HUES48 (cell line): ENCODE measurements around the gene LEPROT.
"Not testable (repeated sequence)": the region's sequence is repeated elsewhere in the genome, so short reads cannot be mapped to it uniquely, and the experiment has no call there.

ENCODE experiments used
- H3K27ac ChIP-seq: one replicate; pipeline ENCODE4 v1.7.0; 2013; ENCODE audit warnings: low read depth, low read length, inconsistent platforms
- H3K27me3 ChIP-seq: 2 replicates; pipeline ENCODE4 v1.6.1; 2013; ENCODE audit warnings: mild to moderate bottlenecking, low read length; ENCODE audit not compliant: control insufficient read depth, insufficient read depth
- H3K36me3 ChIP-seq: 2 replicates; pipeline ENCODE4 v1.6.1; 2013; ENCODE audit warnings: low read length; ENCODE audit not compliant: control insufficient read depth, insufficient read depth
- H3K4me1 ChIP-seq: 2 replicates; pipeline ENCODE4 v1.6.1; 2013; ENCODE audit warnings: mild to moderate bottlenecking, low read length; ENCODE audit not compliant: control insufficient read depth, insufficient read depth
- H3K4me3 ChIP-seq: 2 replicates; pipeline ENCODE4 v1.5.1; 2013; ENCODE audit warnings: mild to moderate bottlenecking, low read depth, low read length
- H3K9ac ChIP-seq: 2 replicates; pipeline ENCODE4 v1.6.1; 2013; ENCODE audit warnings: mild to moderate bottlenecking, low read depth, low read length, moderate library complexity
- H3K9me3 ChIP-seq: 2 replicates; pipeline ENCODE4 v1.6.1; 2013; ENCODE audit warnings: low read length; ENCODE audit not compliant: control insufficient read depth, insufficient read depth

LEPROT gene, protein sequence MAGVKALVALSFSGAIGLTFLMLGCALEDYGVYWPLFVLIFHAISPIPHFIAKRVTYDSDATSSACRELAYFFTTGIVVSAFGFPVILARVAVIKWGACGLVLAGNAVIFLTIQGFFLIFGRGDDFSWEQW

DNA sequence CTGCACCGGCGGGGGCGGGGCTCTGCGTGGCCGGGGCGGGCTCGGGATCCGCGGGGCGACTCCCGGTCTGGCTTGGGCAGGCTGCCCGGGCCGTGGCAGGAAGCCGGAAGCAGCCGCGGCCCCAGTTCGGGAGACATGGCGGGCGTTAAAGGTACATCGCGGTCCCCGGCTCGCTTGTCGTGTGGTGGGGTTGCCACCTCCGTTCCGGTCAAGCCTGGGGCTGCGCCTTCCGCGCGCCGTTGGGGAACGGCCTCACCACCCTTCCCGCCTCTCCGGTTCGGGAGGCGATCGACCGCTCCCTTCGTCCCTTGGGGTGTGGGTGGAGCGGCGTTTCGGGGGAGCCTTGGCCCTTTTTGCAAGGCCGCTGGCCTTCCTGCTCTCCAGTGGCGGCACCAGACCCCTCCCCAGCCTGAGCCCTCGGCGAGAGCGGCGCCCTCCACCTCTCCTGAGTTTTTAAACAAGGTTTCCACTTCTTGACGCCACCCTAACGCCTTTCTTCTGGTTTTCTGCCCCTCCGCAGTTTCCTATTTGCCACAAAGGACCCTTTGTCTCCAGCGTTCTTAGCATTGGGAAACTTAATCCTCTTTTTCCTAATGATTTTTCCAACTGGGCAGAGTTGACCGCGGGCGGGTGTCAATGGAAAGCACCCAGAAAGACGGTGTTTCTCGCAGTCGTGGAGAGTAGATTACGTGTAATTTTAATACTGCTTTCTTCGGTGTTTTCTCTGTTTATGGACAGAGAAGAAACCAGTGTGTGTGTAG lies at the start of gene LEPROT, which contains the start of gene LEPR:
TSS of gene LEPROT (plus strand) at position 79 of the 761 bp plus-strand sequence. CDS start at position 136, 57 bp downstream.
TSS of gene LEPR (plus strand) at position 79 of the 761 bp plus-strand sequence. CDS start 144,898 bp downstream, outside the sequence.
- H3K4me3 ChIP-seq: peak within 1 kb of the TSS; percentile 91
- H3K4me1 ChIP-seq: peaks cover 56% of the 10 kb centered on the region
- H3K9ac ChIP-seq: peak within 1 kb of the TSS; percentile 96
- no peaks in the 10 kb centered on the region for H3K27me3 ChIP-seq
- H3K36me3 ChIP-seq: peaks cover 2% of the 10 kb centered on the region; the same call in 1 of the 2 replicates
- no peaks in the 10 kb centered on the region; the same call in 1 of the 2 replicates for H3K9me3 ChIP-seq
- H3K27ac ChIP-seq: peak within 1 kb of the TSS; percentile 98

DNA sequence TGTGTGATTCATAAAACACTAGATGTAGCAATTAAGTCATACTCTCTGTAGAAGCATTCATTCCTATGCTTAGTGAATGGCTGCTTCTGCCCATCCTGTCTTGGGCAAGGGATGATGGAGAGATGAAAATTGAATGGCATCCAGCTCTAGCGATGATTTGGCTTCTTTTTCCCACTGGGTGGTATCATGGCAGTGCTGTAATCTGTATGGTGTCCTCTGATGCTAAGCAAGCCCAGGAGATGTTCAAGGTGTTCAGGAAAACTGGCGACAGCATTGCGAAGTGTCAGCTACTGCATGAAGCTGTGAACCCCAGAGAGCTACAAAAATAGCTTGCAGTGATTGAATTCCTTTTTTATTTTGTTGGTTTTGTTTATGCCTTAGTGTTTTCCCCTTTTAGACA lies 48.9 kb upstream of the LEPROT start:
- no peak overlapping the region for H3K9ac ChIP-seq
- H3K4me1 ChIP-seq: no peaks in the 10 kb centered on the region
- no peak overlapping the region for H3K27ac ChIP-seq
- no peak overlapping the region for H3K4me3 ChIP-seq
- H3K9me3 ChIP-seq: no peaks in the 10 kb centered on the region
- H3K36me3 ChIP-seq: no peaks in the 10 kb centered on the region
- no peaks in the 10 kb centered on the region for H3K27me3 ChIP-seq

DNA sequence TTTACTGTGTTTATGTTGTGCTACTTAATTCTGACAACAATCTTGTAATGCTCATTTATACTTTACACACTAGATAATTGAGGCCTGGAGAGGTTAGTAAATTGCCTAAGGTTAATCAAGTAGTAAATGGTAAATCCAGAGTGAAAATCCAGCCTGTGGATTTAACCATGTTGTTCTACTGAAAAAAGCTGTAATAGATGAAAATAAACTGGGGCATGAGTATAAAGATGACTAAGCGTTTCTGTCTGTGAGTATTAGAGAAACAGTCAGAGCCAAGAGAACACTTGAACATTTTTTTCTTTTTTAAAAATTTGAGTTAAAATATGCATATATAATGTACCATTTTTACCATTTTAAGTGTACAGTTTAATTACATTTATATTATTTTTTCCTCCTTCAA lies 47.9 kb upstream of the LEPROT start:
- H3K9me3 ChIP-seq: no peaks in the 10 kb centered on the region
- no peaks in the 10 kb centered on the region for H3K27me3 ChIP-seq
- H3K27ac ChIP-seq: no peak overlapping the region
- no peaks in the 10 kb centered on the region for H3K4me1 ChIP-seq
- H3K9ac ChIP-seq: no peak overlapping the region
- H3K36me3 ChIP-seq: no peaks in the 10 kb centered on the region
- H3K4me3 ChIP-seq: no peak overlapping the region

DNA sequence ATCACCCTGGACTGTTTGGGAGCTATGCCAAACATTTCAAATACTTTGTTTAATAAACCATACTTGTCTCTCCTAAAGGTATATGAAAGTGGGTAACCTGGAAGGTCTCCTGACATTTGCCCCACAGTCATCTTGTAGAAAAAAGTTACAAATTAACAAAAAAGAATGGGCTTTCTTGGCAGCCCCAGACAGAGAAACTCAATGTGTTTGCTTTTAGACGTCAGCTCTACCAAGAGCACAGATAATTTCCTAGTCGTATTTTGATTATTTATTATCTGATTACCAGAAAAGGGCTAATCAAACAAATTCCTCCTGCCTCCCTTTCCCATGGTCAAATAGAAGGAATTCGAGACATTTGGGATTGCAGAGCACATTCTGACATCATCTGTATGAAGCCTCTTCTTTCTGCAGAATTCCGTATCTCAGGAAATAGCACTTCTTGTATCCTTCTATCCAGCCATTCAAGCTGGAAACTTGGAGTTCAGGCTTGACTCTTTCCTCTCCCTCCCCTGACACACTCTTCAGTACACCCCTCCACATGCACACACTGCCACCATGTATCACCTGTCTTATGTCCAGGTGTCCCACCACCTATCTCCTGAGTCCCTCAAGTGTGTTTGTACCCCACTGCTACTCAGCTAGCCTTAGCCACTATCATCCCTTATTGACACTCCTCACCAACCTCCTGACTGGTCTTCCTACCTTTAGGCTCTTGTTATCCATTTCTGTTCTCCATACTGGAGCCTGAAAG lies 42.8 kb upstream of the LEPROT start:
- Histone ChIP-seq H3K36me3 (no peaks in the 10 kb centered on the region), H3K9ac (no peak overlapping the region), H3K4me3 (no peak overlapping the region), H3K27ac (no peak overlapping the region), H3K27me3 (no peaks in the 10 kb centered on the region), H3K4me1 (no peaks in the 10 kb centered on the region), H3K9me3 (no peaks in the 10 kb centered on the region)

DNA sequence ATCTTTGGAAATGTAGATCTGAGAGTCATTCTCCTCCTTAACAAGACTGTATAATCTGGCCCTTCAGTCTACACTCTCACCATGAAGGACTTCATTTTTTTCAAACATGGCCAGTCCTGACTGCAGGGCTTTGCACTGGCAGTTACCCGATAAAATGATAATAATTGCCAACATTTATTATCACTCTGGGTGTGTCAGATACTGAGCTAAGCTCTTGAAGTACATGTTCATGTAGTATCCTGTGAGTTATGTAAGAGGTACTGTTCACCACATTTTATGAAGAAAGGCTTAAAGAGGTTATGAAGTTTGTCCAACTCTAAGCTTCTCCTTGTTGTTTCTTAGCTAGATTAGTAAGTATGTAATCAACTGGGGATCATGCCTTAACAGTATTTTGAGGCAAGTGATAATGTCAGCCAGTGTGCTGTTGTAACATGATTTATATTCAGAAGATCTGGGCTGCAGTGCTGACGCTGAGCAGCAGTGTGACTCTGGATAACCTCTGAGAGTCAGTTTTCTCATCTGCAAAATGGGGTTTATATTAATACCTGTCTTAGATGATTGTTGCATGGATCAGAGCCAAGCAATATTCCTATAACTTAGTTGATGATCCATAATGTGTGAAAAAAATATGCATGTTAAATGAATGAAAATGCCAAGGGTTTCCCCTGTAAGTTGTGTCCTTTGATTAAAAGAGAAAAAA lies 42.1 kb upstream of the LEPROT start:
- H3K27ac ChIP-seq: no peak overlapping the region

DNA sequence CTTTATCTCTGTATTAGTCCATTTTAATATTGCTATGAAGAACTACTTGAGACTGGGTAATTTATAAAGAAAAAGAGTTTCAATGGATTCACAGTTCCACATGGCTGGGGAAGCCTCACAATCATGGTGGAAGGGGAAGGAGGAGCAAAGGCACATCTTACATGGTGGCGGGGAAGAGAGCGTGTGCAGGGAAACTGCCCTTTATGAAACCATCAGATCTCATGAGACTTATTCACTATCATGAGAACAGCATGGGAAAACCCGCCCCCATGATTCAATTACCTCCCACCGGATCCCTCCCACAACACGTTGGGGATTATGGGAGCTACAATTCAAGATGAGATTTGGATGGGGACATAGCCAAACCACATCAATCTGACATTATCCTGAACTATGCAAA lies 36.0 kb upstream of the LEPROT start:
- H3K27ac ChIP-seq, H3K36me3 ChIP-seq, H3K4me1 ChIP-seq, H3K9ac ChIP-seq, H3K9me3 ChIP-seq, H3K4me3 ChIP-seq, H3K27me3 ChIP-seq: not testable (repeated sequence)

More for the DNA sequence above, 42.1 kb upstream of the LEPROT start:
- Histone ChIP-seq H3K4me1 (no peaks in the 10 kb centered on the region), H3K36me3 (no peaks in the 10 kb centered on the region), H3K9ac (no peak overlapping the region), H3K27me3 (no peaks in the 10 kb centered on the region), H3K4me3 (no peak overlapping the region), H3K9me3 (no peaks in the 10 kb centered on the region)

DNA sequence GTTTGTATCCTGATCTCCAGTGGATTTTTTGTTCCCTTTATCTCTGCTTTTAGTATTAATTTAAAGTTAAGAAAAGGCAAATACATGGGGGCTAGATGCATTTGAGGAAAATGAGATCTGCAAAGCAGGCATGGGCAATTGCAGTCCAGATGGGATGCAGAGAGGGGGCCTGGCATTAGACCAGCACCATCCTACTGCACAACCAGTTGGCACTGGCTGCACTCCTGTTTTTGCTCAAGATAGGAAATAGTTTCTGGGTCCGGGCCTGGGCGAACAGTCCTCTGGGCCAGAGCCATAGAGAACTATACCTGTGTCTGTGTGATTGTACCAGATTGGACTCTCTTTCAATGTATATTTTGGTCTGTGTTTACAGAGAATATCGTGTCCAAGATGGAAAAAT lies 34.0 kb upstream of the LEPROT start:
- no peaks in the 10 kb centered on the region for H3K4me1 ChIP-seq
- no peaks in the 10 kb centered on the region for H3K36me3 ChIP-seq
- H3K4me3 ChIP-seq: no peak overlapping the region
- no peaks in the 10 kb centered on the region for H3K27me3 ChIP-seq
- H3K9me3 ChIP-seq: no peaks in the 10 kb centered on the region
- H3K9ac ChIP-seq: no peak overlapping the region
- H3K27ac ChIP-seq: no peak overlapping the region

DNA sequence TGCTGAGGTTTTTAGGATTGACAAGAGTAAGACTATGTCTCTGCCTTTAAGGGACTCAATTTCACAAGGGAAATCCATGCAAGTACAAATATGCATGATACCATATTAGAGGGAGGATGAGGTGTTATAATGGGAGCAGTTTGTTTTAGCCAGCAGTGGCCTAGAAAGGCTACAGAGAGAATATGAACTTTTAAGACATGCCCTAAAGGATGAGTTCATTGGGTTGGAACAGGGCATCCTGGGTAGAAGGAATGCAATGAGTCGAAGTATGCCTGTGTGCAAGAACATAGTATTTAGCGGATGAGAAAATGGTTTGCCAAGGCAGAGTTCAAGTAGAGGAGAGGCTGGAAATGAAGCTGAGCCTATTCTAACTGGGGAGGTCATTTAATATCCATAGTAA lies 32.6 kb upstream of the LEPROT start:
- no peak overlapping the region for H3K27ac ChIP-seq
- H3K9ac ChIP-seq: no peak overlapping the region
- H3K4me3 ChIP-seq: no peak overlapping the region
- H3K9me3 ChIP-seq: no peaks in the 10 kb centered on the region
- no peaks in the 10 kb centered on the region for H3K36me3 ChIP-seq
- H3K4me1 ChIP-seq: no peaks in the 10 kb centered on the region
- H3K27me3 ChIP-seq: no peaks in the 10 kb centered on the region

DNA sequence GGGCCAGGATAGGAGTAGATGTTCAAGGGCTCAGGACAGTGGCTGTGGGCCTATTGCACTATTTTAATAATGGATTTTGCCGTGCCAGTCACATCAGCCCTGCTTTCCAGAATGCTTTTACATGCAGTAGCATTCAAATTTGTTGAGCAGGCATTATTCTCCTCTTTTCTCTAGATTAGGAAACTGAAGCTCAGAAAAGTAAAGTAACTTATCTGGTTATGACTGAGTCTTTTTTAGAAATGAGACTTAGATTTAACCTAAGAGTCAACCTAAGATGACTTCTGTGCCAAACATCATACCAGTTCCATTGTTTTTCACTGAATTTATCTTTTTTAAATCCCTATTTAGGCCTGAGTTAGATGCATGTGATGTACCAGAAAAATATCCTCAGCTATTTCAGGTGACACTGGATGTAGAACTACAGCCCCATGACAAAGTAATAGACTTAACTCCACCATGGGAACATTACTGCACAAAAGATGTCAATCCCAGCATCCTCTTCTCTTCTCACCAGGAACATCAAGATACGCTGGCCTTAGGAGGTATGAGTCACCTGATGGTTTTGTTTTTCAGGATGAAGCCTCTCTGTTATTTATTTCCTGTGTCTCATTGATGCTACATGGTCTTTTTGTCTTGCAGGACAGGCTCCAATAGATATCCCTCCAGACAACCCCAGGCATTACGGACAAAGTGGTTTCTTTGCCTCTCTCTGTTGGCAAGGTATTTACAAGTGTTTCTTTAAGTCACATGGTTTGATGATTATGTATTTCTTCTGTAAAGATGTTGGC lies 31.4 kb upstream of the LEPROT start:
- Histone ChIP-seq H3K9ac (no peak overlapping the region), H3K9me3 (no peaks in the 10 kb centered on the region), H3K4me3 (no peak overlapping the region), H3K27ac (peak overlapping the region; percentile 65), H3K27me3 (no peaks in the 10 kb centered on the region), H3K4me1 (no peaks in the 10 kb centered on the region), H3K36me3 (no peaks in the 10 kb centered on the region)

DNA sequence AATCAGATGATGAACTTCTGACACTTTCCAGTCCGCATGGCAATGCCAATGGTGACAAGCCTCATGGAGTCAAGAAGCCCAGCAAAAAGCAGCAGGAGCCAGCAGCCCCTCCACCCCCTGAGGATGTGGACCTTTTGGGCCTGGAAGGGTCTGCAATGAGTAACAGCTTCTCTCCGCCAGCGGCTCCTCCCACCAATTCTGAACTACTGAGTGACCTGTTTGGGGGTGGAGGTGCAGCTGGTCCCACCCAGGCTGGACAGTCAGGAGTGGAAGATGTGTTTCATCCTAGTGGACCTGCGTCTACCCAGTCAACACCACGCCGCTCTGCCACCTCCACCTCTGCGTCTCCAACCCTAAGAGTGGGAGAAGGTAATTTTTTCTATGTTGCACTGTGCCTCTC lies 28.0 kb upstream of the LEPROT start:
- Histone ChIP-seq H3K9ac (no peak overlapping the region), H3K4me1 (peaks cover 5% of the 10 kb centered on the region), H3K9me3 (no peaks in the 10 kb centered on the region), H3K4me3 (no peak overlapping the region), H3K27me3 (no peaks in the 10 kb centered on the region), H3K36me3 (no peaks in the 10 kb centered on the region), H3K27ac (no peak overlapping the region)
